ENCODE measurements around the gene KNCN. TPM values are rescaled to one million over a fixed set of nuclear protein-coding genes. Genes with fewer than 3 reads are reported as not detected.

Gene KNCN
- total RNA-seq, 1 donor from 2014 or later, result not detected

GRCh38 chr1:46539972-46540371, 11.5 kb downstream of the KNCN start:
- TF ChIP-seq, protein P1, sequence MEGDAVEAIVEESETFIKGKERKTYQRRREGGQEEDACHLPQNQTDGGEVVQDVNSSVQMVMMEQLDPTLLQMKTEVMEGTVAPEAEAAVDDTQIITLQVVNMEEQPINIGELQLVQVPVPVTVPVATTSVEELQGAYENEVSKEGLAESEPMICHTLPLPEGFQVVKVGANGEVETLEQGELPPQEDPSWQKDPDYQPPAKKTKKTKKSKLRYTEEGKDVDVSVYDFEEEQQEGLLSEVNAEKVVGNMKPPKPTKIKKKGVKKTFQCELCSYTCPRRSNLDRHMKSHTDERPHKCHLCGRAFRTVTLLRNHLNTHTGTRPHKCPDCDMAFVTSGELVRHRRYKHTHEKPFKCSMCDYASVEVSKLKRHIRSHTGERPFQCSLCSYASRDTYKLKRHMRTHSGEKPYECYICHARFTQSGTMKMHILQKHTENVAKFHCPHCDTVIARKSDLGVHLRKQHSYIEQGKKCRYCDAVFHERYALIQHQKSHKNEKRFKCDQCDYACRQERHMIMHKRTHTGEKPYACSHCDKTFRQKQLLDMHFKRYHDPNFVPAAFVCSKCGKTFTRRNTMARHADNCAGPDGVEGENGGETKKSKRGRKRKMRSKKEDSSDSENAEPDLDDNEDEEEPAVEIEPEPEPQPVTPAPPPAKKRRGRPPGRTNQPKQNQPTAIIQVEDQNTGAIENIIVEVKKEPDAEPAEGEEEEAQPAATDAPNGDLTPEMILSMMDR (IDR thresholded peaks at IDR 0.05), result no peak
- intact Hi-C loops (cut with DNase I), result no loop called here
- Histone ChIP-seq H3K27me3 (peaks cover 34% of the 10 kb centered on the region), H3K27ac (no peak overlapping the region), H3K9me3 (no peaks in the 10 kb centered on the region), H3K36me3 (no peaks in the 10 kb centered on the region), H3K4me3 (no peak overlapping the region), H3K4me1 (no peaks in the 10 kb centered on the region)
- ATAC-seq (no peak), DNase-seq (no peak)

DNA sequence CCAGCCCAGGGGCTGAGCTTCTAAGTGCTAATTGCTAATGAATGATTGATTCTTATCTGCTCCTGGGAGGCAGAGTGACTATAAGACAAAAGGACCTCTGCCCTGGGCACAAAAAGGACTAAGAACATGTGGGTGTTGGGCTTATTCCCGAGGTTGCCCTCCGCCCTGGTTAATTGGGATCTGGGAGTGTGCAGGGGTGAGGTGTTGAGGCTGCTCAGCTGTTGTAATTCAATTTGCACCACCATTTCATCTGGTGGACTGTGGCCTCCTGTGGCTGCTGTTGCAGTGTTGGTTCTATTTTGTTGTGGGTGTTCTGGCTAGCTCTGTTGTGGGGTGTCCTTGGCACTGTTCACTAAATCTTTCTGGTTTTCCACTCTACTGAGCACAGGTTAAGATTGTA, 13.3 kb downstream of the KNCN start:
- no peaks in the 10 kb centered on the region for H3K9me3 ChIP-seq
- peaks cover 27% of the 10 kb centered on the region for H3K27me3 ChIP-seq
- H3K27ac ChIP-seq, result no peak overlapping the region
- H3K4me1 ChIP-seq, result no peaks in the 10 kb centered on the region
- DNase-seq (no peak), ATAC-seq (no peak)
- H3K4me3 ChIP-seq, result no peak overlapping the region
- intact Hi-C loops (cut with DNase I), result no loop called here
- TF ChIP-seq, protein P1 (IDR thresholded peaks at IDR 0.05), result no peak
- no peaks in the 10 kb centered on the region for H3K36me3 ChIP-seq

- peaks cover 22% of the 10 kb centered on the region for H3K27me3 ChIP-seq
- H3K27ac ChIP-seq, result no peak overlapping the region
- H3K4me3 ChIP-seq, result no peak overlapping the region
- H3K36me3 ChIP-seq, result no peaks in the 10 kb centered on the region
- no peak for ATAC-seq
- no peak for DNase-seq
- TF ChIP-seq, protein P1 (IDR thresholded peaks at IDR 0.05), result no peak
- no peaks in the 10 kb centered on the region for H3K4me1 ChIP-seq
- intact Hi-C loops (cut with DNase I), result no loop called here
- H3K9me3 ChIP-seq, result no peaks in the 10 kb centered on the region
Measured at GRCh38 chr1:46537651-46538050, 13.8 kb downstream of the KNCN start.

DNA sequence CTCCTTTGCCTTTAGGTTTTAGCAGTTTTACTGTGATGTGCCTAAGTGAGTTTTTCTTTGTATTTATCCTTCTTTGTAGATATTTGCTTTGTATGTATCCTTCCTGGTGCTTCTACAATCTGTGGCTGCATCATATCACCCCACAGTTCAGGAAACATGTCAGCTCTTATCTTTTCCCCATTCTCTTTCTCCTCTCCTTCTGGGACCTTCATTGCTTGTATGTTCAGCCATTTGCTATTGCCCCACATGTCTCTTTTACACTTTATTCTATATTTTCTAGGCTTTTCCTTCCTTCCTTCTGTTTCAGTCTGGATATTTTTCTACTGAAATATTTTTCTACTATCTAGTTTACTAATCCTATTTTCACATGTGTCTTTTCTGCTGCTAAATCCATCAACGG, 14.9 kb downstream of the KNCN start:
- intact Hi-C loops (cut with DNase I), result no loop called here
- H3K4me1 ChIP-seq, result no peaks in the 10 kb centered on the region
- ATAC-seq, result no peak
- no peaks in the 10 kb centered on the region for H3K36me3 ChIP-seq
- no peak overlapping the region for H3K4me3 ChIP-seq
- H3K9me3 ChIP-seq, result no peaks in the 10 kb centered on the region
- TF ChIP-seq, protein P1 (IDR thresholded peaks at IDR 0.05), result no peak
- H3K27ac ChIP-seq, result no peak overlapping the region
- DNase-seq, result no peak
- peaks cover 23% of the 10 kb centered on the region for H3K27me3 ChIP-seq

DNA sequence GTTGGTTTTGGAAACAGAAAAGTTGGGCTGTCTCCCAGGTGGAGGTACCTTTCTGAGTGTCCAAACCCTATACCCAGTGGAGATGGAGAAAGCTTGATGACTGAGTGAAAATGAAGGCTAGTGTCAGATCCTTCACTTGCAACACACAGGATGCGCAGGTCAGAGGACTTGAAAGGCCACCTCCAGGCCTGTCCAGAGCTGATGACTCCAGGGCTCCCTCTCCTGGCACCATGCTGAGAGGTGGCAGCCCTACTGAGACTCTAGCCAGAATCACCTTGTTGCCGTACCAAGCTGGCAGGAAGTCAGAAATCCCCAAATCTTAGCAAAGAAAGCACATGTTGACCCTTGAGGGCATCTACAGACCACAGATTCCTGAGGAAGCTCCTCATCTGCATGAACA, 16.4 kb downstream of the KNCN start:
- H3K27me3 ChIP-seq, result peaks cover 27% of the 10 kb centered on the region
- TF ChIP-seq, protein P1 (IDR thresholded peaks at IDR 0.05), result peak; percentile 31

More for the DNA sequence above, 16.4 kb downstream of the KNCN start:
- H3K36me3 ChIP-seq, result no peaks in the 10 kb centered on the region
- H3K4me1 ChIP-seq, result no peaks in the 10 kb centered on the region
- H3K27ac ChIP-seq, result no peak overlapping the region
- intact Hi-C loops (cut with DNase I), result no loop called here
- no peaks in the 10 kb centered on the region for H3K9me3 ChIP-seq
- ATAC-seq, result peak; percentile 50
- H3K4me3 ChIP-seq, result no peak overlapping the region
- no peak for DNase-seq
